Astrocyte of the spinal cord (primary cell): Measurements from ENCODE around the gene LRRTM4.
"Not testable (repeated sequence)": the region's sequence is repeated elsewhere in the genome, so short reads cannot be mapped to it uniquely, and the experiment has no call there.

Experiments used
- DNase-seq: peaks from one replicate; pipeline ENCODE4 v3.0.0; 2011; ENCODE audit warnings: low read depth, low spot score
- H3K4me3 ChIP-seq: 2 replicates; pipeline ENCODE4 v1.5.1; 2011; ENCODE audit warnings: low read depth, mild to moderate bottlenecking, low read length, moderate library complexity
- in situ Hi-C: cut with HindIII; loops from 2 replicates; pipeline ENCODE4 v1.10.0; 2017; ENCODE audit warnings: low sequenced_read_pairs
- TF ChIP-seq, protein P1 (sequence below): IDR thresholded peaks from 2 replicates; pipeline ENCODE4 v1.5.1; 2012; ENCODE audit warnings: low read depth, mild to moderate bottlenecking, low read length, inconsistent platforms

The LRRTM4 gene

DNA sequence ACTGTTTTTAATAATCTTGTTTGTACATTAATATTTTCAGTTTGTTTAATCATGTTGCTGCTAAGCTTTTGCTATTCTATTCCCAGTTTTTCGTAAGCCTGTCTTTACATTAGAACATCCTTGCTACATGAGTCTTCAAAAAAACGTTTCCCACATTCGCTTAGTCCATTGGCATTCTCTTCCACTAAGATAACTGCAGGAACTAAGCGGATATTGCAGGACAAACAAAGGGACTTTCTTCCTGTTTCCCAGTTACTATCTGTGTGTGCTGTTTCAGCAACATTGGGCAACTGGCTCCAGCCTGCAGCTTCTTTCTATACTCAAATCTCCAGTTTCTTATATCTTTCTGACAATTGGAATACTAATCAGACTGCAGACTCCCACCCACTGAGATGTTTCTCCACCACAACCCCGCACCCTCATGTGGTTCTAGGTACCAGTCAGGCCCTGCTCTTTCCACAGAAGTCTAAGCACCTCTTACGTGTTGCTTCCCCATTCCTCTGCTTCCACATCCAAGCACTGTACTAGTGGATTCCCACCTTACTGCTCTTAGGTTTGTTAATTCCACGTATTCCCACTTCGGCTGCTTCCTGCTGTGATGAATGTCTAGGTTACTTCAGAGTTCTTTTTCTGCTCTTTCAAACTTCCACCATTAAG lies 420.3 kb downstream of the LRRTM4 start:
- in situ Hi-C loops, result no loop called here
- H3K4me3 ChIP-seq, result no peak overlapping the region
- TF ChIP-seq, protein P1, sequence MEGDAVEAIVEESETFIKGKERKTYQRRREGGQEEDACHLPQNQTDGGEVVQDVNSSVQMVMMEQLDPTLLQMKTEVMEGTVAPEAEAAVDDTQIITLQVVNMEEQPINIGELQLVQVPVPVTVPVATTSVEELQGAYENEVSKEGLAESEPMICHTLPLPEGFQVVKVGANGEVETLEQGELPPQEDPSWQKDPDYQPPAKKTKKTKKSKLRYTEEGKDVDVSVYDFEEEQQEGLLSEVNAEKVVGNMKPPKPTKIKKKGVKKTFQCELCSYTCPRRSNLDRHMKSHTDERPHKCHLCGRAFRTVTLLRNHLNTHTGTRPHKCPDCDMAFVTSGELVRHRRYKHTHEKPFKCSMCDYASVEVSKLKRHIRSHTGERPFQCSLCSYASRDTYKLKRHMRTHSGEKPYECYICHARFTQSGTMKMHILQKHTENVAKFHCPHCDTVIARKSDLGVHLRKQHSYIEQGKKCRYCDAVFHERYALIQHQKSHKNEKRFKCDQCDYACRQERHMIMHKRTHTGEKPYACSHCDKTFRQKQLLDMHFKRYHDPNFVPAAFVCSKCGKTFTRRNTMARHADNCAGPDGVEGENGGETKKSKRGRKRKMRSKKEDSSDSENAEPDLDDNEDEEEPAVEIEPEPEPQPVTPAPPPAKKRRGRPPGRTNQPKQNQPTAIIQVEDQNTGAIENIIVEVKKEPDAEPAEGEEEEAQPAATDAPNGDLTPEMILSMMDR, result no peak

DNA sequence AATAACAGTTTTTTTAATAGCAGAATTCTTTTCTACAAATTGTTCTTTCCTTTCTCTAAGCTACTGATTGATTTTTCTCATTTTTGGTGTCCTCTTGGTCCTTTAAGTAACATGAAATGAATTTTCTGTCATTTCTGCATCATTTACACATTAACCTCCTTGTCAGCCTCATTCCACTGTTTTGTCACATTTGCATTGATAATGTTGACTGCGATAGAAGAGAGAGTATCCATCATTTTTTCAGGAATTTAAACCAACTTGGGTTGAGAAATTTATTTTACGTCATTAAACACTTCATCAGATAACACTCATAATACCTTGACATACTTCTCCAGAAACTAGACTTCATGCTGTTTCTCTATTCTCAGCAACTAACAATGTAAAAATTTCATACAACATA lies 422.2 kb downstream of the LRRTM4 start:
- no peak for DNase-seq
- TF ChIP-seq, protein P1, result no peak
- in situ Hi-C loops, result no loop called here
- no peak overlapping the region for H3K4me3 ChIP-seq

More for the DNA sequence above, 420.3 kb downstream of the LRRTM4 start:
- no peak for DNase-seq

DNA sequence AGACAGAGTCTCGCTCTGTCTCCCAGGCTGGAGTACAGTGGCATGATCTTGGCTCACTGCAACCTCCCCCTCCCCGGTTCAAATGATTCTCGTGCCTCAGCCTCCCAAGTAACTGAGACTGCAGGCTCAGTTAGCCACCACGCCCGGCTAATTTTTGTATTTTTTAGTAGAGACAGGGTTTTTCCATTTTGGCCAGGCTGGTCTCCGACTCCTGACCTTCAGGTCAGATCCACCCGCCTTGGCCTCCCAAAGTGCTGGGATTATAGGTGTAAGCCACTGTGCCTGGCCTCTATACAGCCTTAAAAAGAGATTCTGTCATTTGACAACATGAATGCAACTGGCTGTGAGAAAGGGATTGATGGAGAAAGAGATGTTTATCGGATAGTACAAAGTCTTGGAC lies 426.7 kb downstream of the LRRTM4 start:
- DNase-seq, H3K4me3 ChIP-seq, in situ Hi-C loops: not testable (repeated sequence)

DNA sequence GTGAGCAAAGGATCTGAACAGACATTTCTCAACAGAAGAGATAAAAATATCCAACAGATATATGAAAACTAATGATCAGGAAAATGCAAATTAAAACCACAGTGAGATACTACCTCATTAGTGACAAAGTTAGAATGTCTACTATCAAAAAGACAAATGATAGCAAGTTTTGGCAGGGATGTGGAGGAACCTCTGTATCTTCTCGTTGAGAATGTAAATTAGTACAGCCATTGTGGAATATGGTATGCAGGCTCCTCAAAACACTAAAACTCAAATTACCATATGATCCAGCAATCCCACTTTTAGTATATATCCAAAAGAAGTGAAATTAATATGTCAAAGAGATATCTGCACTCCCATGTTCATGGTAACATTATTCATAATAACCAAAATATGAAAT lies 427.1 kb downstream of the LRRTM4 start:
- TF ChIP-seq, protein P1, result no peak
- no peak overlapping the region for H3K4me3 ChIP-seq
- no peak for DNase-seq
- in situ Hi-C loops, result no loop called here

DNA sequence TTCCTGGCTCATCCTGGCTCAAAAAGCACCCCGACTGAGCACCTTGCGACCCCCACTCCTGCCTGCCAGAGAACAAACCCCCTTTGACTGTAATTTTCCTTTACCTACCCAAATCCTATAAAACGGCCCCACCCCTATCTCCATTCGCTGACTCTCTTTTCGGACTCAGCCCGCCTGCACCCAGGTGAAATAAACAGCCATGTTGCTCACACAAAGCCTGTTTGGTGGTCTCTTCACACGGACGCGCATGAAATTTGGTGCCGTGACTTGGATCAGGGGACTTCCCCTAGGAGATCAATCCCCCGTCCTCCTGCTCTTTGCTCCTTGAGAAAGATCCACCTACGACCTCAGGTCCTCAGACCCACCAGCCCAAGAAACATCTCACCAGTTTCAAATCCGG lies 433.8 kb downstream of the LRRTM4 start:
- in situ Hi-C loops, H3K4me3 ChIP-seq, DNase-seq: not testable (repeated sequence)

DNA sequence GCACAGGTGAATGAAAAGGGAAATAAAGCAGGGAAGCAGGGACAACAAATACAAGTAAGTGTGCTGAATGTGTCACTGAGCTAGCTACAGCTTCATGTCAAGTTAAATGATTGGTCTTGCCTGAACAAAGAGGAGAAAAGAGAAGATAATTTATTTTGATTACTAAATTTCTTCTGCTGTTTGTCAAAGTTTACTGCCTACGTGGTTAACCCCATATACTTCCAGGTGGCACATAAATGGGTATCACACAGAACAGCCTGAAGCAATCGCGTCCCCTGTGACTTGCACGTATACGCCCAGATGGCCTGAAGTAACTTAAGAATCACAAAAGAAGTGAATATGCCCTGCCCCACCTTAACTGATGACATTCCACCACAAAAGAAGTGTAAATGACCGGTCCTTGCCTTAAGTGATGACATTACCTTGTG lies 434.2 kb downstream of the LRRTM4 start:
- DNase-seq, result no peak
- TF ChIP-seq, protein P1, result no peak
- H3K4me3 ChIP-seq, result no peak overlapping the region
- in situ Hi-C loops, result no loop called here

DNA sequence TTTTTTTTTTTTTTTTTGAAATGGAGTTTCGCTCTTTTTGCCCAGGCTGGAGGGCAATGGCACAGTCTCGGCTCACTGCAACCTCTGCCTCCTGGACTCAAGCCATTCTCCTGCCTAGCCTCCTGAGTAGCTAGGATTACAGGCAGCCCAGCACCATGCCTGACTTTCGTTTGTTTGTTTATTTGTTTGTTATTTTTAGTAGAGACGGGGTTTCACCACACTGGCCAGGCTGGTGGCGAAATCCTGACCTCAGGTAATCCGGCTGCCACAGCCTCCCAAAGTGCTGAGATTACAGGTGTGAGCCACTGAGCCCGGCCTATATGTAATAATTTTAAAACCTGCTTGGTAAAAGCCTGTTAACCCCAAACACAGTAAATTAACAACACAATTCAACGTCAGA lies 435.7 kb downstream of the LRRTM4 start:
- no peak for DNase-seq
- TF ChIP-seq, protein P1, result no peak
- in situ Hi-C loops, result no loop called here
- H3K4me3 ChIP-seq, result no peak overlapping the region

DNA sequence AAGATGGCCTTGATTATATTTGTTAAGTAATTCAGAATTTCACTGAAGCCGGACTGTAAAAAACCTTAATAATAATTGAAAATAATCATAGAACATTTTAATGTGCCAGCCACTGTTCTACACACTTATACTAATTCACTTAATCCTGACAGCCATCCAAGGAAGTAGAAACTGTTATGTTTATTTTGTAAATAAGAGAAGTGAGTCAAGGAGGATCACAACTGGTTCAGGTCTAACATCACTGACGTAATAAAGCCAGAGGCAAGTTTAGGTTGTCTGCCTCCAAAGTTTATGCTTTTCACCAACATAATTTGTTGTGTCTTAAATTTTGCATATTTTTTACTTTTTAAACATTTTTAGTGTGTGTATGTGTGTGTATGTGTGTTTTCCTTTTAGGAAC lies 436.1 kb downstream of the LRRTM4 start:
- TF ChIP-seq, protein P1, result no peak
- DNase-seq, result no peak
- H3K4me3 ChIP-seq, result no peak overlapping the region
- in situ Hi-C loops, result no loop called here
